Heart right ventricle (tissue), 16 donors: ENCODE data around the gene IGFBP7. TPM values are rescaled to one million over a fixed set of nuclear protein-coding genes. Genes with fewer than 3 reads are reported as not detected.

ENCODE experiments used
- ATAC-seq, 8 donors: fragments of 200-7000 bp; cut with Tn5 transposase; one replicate each; pipeline ENCODE4 v1.9.1; 2020; ENCODE audit warnings: mild to moderate bottlenecking in 8 of 8, moderate library complexity in 8 of 8, moderate number of reproducible peaks in 1 of 8
- DNase-seq, 2 donors: peaks; one replicate each; pipeline ENCODE4 v3.0.0-alpha.2; 2020
- H3K27ac ChIP-seq, 10 donors: fragments of 200-600 bp; sonication (generic) in 2 of 10; one replicate each; pipeline versions ENCODE4 v1.5.0 to v1.8.0; 2020 to 2022; ENCODE audit warnings: mild to moderate bottlenecking in 3 of 10
- H3K27me3 ChIP-seq, 7 donors: fragments of 200-600 bp; one replicate each; pipeline ENCODE4 v1.8.0; 2021 to 2022; ENCODE audit warnings: mild to moderate bottlenecking in 2 of 7
- H3K36me3 ChIP-seq, 9 donors: fragments of 200-600 bp; sonication (generic) in 1 of 9; one replicate each; pipeline versions ENCODE4 v1.5.0 to v1.8.0; 2020 to 2022; ENCODE audit warnings: mild to moderate bottlenecking in 2 of 9
- H3K4me1 ChIP-seq, 9 donors: fragments of 200-600 bp; sonication (generic) in 1 of 9; one replicate each; pipeline versions ENCODE4 v1.5.0 to v1.8.0; 2020 to 2022; ENCODE audit warnings: mild to moderate bottlenecking in 4 of 9
- H3K4me3 ChIP-seq, 10 donors: fragments of 200-600 bp; sonication (generic) in 2 of 10; one replicate each; pipeline versions ENCODE4 v1.5.0 to v1.8.0; 2020 to 2022; ENCODE audit warnings: mild to moderate bottlenecking in 7 of 10, moderate library complexity in 2 of 10
- H3K9me3 ChIP-seq, 11 donors: fragments of 200-600 bp in 10 of 11; sonication (generic) in 2 of 11; one replicate each; pipeline versions ENCODE4 v1.5.0 to v1.8.0; 2013 to 2022; ENCODE audit warnings: mild to moderate bottlenecking in 2 of 11, control low read depth in 1 of 11, moderate library complexity in 1 of 11
- CTCF ChIP-seq, 9 donors: fragments of 200-600 bp; sonication (generic) in 2 of 9; IDR thresholded peaks; one replicate each; pipeline versions ENCODE4 v1.5.0 to v1.8.0; 2021 to 2022; ENCODE audit warnings: antibody characterized with exemption in 9 of 9, mild to moderate bottlenecking in 5 of 9, moderate library complexity in 1 of 9
- WGBS, 2 donors: extraction: QIAGEN DNeasy Blood & Tissue Kit; methylation state at CpG; one replicate each; pipeline ENCODE4 v1.1.7; 2013; ENCODE audit warnings: inconsistent platforms in 1 of 2; 5-methylcytosine and 5-hydroxymethylcytosine counted together
- intact Hi-C, 10 donors: fragments of 100-400 bp; cut with DNase I; formaldehyde crosslinking; loops; one replicate each; pipeline versions ENCODE4 v1.11.1 to v1.14.2; 2022
- polyA plus RNA-seq, 2 donors: library from polyadenylated mRNA; stranded (reverse); fragments of 200-250 nt; gene quantifications; one replicate each; pipeline ENCODE4 v1.2.3, GENCODE V29; 2013
- total RNA-seq, 10 donors: library from RNA; stranded (reverse); fragmentation: NEBNext Ultra II Directional in 3 of 10; extraction: Animal tissue kit (Norgen Biotek cat#: 25700) in 3 of 10; gene quantifications; one replicate each; pipeline versions ENCODE4 v1.2.1 to v1.2.4, GENCODE V29; 2021 to 2023
- donor health status: Arrhythmogenic right ventricular cardiomyopathy.
- donor health status: ischemic (EF 13 %, LVEDD 7.1; RV severe dilation, severe dysfunction).
- donor health status: healthy with polysubstance abuse.
- donor health status: DM: no; HTN: yes; CAD: no.
- donor health status: DM: no; HTN: no; CAD: no.
- donor health status: ischemic (EF 25% LVEDD 6.9; RV normal size, moderate dysfunction).
- donor health status: ischemic (EF 25% LVEDD 5.7; RV mildly dilated, moderate dysfunction).
- donor health status: healthy.
- donor health status: DM: yes; HTN: yes; CAD: no.
- donor health status: Ischemic cardiomyopathy.
- donor health status: ischemic (EF 35%, LVEDD 5.7; RV mildly dilated, moderate dysfunction).
- donor health status: nonischemic (EF 11% LVEDD 7.7; RV severe dilation, severe dysfunction).
- donor health status: DM: yes; HTN: yes; CAD: no.
- donor health status: PGD.
- donor health status: ischemic (EF 29% LVEDD 5.4; RV normal size, mild dysfunction).
- donor health status: nonischemic (EF 23%, LVEDD 6.1; RV moderate dilation, normal function).

The IGFBP7 gene
- total and polyA plus RNA-seq, 12 donors: 498 to 1,251 (median 626) TPM

GRCh38 chr4:57068237-57068981, 41.8 kb downstream of the IGFBP7 start:
- peaks cover 19 to 98% (median 95%) of the 10 kb centered on the region in 9 donors for H3K4me1 ChIP-seq
- TF ChIP-seq CTCF (IDR thresholded peaks at IDR 0.05): no peak
- H3K36me3 ChIP-seq: peaks cover 0 to 32% (median 0%) of the 10 kb centered on the region in 9 donors
- H3K27ac ChIP-seq: peak overlapping the region in 9 of 10 donors; percentile 54 to 88 (median 69)
- H3K27me3 ChIP-seq: no peaks in the 10 kb centered on the region
- no peaks in the 10 kb centered on the region for H3K9me3 ChIP-seq
- DNase-seq: no peak
- H3K4me3 ChIP-seq: no peak overlapping the region
- intact Hi-C loops: loop anchor here in 2 of 10 donors (5.0 to 10.0 kb wide), 2 partner anchors 39 to 46 kb away; partner anchors contain the start of gene IGFBP7 (in 1 of the 2)
- 36 to 43% methylated on average over 8 of the region's 8 CpGs for WGBS, 2 donors
- ATAC-seq: no peak

GRCh38 chr4:57065730-57066482, 44.3 kb downstream of the IGFBP7 start:
- ATAC-seq (peak; percentile 2 to 15 (median 11)), DNase-seq (no peak)
- 52 to 57% methylated on average over 5 of the region's 5 CpGs for WGBS, 2 donors
- no peaks in the 10 kb centered on the region for H3K9me3 ChIP-seq
- TF ChIP-seq CTCF (IDR thresholded peaks at IDR 0.05): no peak
- H3K36me3 ChIP-seq: peaks cover 0 to 27% (median 0%) of the 10 kb centered on the region in 9 donors
- H3K27ac ChIP-seq: peak overlapping the region; percentile 24 to 88 (median 74)
- H3K4me1 ChIP-seq: peaks cover 13 to 100% (median 97%) of the 10 kb centered on the region in 9 donors
- intact Hi-C loops: loop anchor here in 2 of 10 donors (5.0 to 10.0 kb wide), 2 partner anchors 41 to 49 kb away; partner anchors contain the start of gene IGFBP7 (in 1 of the 2)
- peak overlapping the region in 5 of 10 donors; percentile 1 to 25 (median 11) for H3K4me3 ChIP-seq
- H3K27me3 ChIP-seq: no peaks in the 10 kb centered on the region

GRCh38 chr4:57064811-57065711, 45.1 kb downstream of the IGFBP7 start:
- WGBS, 2 donors: 31 to 48% methylated on average over 20 of the region's 20 CpGs
- H3K27ac ChIP-seq: peak overlapping the region; percentile 24 to 88 (median 74)
- peaks cover 13 to 100% (median 95%) of the 10 kb centered on the region in 9 donors for H3K4me1 ChIP-seq
- peak overlapping the region in 5 of 10 donors; percentile 1 to 25 (median 11) for H3K4me3 ChIP-seq
- H3K36me3 ChIP-seq: peaks cover 0 to 27% (median 0%) of the 10 kb centered on the region in 9 donors
- ATAC-seq: peak; percentile 58 to 80 (median 72)
- peak; percentile 45 to 59 for DNase-seq
- H3K27me3 ChIP-seq: no peaks in the 10 kb centered on the region
- intact Hi-C loops: loop anchor here in 3 of 10 donors (5.0 to 10.0 kb wide), 2 partner anchors 42 to 50 kb away; partner anchors contain the start of gene IGFBP7 (in 1 of the 3)
- no peak for TF ChIP-seq CTCF (IDR thresholded peaks at IDR 0.05)
- no peaks in the 10 kb centered on the region for H3K9me3 ChIP-seq
